HFFc6 (cell line): ENCODE measurements around the gene ZNF408. TPM values are rescaled to one million over a fixed set of nuclear protein-coding genes. Genes with fewer than 3 reads are reported as not detected.

Experiments used
- DNase-seq: peaks from one replicate; pipeline ENCODE4 v3.0.0-alpha.2; 2018
- H3K27ac Mint-ChIP-seq: 2 replicates; pipeline ENCODE4 v1.8.0; 2020; ENCODE audit warnings: mild to moderate bottlenecking, mixed read lengths
- H3K27me3 Mint-ChIP-seq: 2 replicates; pipeline ENCODE4 v1.8.0; 2021; ENCODE audit warnings: mild to moderate bottlenecking, moderate library complexity, mixed read lengths; ENCODE audit not compliant: insufficient read depth
- H3K36me3 Mint-ChIP-seq: 2 replicates; pipeline ENCODE4 v1.8.0; 2021; ENCODE audit warnings: low read depth, mixed read lengths
- H3K4me1 Mint-ChIP-seq: 2 replicates; pipeline ENCODE4 v1.8.0; 2020; ENCODE audit warnings: low read depth, mixed read lengths
- H3K4me3 Mint-ChIP-seq: 2 replicates; pipeline ENCODE4 v1.8.0; 2020; ENCODE audit warnings: mild to moderate bottlenecking, moderate library complexity, mixed read lengths
- H3K9me3 Mint-ChIP-seq: 2 replicates; pipeline ENCODE4 v1.8.0; 2020; ENCODE audit warnings: mild to moderate bottlenecking, mixed read lengths
- total RNA-seq, 6 experiments: library from RNA; stranded (reverse); fragmentation: NEBNext Ultra II Directional; extraction: Animal tissue kit (Norgen Biotek cat#: 25700); gene quantifications; 2 replicates in 1 of 6; 3 replicates in 5 of 6; pipeline ENCODE4 v1.2.3, GENCODE V29; 2021
- TF ChIP-seq, protein P1 (sequence below): fragments of 200-600 bp; sonication (generic); IDR thresholded peaks from 2 replicates; pipeline ENCODE4 v1.5.0; 2021; ENCODE audit warnings: antibody characterized with exemption, mild to moderate bottlenecking

ZNF408 gene
- total RNA-seq, 6 experiments from 2014 or later = 7.6 to 12.3 (median 9.0) TPM

DNA sequence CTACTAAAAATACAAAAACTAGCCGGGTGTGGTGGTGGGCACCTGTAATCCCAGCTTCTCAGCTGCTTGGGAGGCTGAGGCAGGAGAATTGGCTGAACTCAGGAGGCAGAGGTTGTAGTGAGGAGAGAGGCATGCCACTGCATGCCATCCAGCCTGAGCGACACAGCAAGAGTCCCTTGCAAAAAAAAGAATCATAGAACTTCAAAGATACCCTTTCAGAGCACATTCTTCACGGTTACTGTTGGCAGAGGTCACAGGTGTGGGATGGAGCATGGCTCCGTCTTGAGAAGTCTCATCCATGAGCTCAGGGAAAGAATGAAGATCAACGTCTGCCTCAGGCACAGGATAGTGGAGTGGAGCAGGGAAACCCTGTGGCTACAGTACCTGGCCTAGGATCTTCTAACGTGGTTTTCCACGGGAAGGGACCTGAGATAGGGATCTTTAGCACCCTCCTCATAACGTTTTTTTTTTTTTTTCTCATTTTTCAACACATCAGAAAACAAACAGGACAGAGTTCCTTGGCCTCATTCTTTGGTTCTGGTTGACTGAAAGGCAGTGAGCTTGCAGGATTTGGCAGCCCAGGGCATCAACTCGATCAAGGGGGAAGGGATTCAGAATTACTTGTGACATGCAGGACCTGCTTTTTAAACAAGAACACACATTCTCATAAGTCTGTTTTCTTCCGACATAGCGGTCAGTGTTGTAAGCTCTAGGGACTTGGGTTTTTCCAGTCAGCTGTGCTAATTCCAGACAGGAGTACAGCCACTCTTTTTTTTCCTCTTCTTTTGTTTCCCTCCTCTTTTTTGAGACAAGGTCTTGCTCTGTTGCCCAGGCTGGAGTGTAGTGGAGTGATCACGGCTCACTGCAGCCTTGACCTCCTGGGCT is 41.0 kb downstream of the ZNF408 start:
- H3K4me1 Mint-ChIP-seq = no peaks in the 10 kb centered on the region
- no peak overlapping the region for H3K27ac Mint-ChIP-seq
- TF ChIP-seq, protein P1, sequence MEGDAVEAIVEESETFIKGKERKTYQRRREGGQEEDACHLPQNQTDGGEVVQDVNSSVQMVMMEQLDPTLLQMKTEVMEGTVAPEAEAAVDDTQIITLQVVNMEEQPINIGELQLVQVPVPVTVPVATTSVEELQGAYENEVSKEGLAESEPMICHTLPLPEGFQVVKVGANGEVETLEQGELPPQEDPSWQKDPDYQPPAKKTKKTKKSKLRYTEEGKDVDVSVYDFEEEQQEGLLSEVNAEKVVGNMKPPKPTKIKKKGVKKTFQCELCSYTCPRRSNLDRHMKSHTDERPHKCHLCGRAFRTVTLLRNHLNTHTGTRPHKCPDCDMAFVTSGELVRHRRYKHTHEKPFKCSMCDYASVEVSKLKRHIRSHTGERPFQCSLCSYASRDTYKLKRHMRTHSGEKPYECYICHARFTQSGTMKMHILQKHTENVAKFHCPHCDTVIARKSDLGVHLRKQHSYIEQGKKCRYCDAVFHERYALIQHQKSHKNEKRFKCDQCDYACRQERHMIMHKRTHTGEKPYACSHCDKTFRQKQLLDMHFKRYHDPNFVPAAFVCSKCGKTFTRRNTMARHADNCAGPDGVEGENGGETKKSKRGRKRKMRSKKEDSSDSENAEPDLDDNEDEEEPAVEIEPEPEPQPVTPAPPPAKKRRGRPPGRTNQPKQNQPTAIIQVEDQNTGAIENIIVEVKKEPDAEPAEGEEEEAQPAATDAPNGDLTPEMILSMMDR = no peak
- DNase-seq = no peak
- H3K9me3 Mint-ChIP-seq = no peaks in the 10 kb centered on the region
- H3K4me3 Mint-ChIP-seq = no peak overlapping the region
- no peaks in the 10 kb centered on the region; the same call in none of the 2 replicates for H3K27me3 Mint-ChIP-seq
- peaks cover 54% of the 10 kb centered on the region for H3K36me3 Mint-ChIP-seq

DNA sequence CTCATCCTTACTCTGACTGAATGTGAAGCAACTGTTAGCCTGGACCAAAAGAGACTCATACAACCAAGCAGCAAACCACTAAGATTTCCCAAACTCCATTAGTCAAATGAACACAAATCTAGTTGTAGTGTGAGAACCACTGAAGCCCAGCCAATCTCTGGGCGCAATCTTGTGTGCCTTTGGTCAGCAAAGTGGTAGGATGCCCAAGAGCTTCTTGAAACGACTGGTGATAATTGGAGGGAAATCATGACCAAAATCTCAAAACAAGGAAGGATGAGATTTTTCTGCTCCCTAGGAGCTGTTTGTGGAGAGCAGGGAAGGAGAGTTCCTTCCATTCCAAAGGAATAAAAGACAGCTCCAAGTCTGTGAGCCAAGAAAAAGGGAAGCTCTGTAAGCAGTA is 42.2 kb downstream of the ZNF408 start:
- Mint-ChIP-seq H3K4me1 (no peaks in the 10 kb centered on the region), H3K27me3 (no peaks in the 10 kb centered on the region; the same call in none of the 2 replicates), H3K36me3 (peaks cover 62% of the 10 kb centered on the region), H3K9me3 (no peaks in the 10 kb centered on the region), H3K4me3 (no peak overlapping the region), H3K27ac (no peak overlapping the region)
- DNase-seq = no peak
- TF ChIP-seq, protein P1 = no peak

DNA sequence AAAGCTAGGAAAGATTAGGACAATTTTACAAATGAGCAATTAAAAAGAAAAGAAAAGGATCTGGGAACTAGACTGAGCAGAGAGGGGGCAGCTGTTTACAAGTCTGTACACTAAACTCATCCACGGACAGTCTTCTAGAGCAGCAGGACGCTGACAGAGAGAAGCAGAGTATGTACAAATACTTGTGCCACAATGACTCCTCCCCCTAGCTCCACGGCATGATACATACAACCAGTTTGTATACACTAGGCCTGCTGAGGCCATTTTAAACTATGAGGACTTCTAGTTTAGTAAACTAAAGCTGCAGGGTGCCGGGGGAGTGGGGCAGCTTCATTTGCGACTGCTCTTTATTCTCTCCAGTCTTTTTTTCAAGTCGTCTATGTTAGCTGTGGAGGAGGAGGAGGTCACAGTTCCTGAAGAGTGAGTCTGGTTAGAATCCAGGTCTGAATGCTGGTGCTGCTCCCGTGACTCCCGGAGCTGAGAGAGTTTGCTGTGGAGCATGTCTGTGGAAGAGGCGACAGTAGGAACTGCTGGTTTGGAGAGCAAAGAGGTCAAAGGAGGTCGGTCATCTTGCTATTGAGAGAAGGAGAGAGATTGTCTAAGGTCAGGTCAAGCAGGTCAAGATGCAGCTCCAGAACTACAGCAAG is 43.0 kb downstream of the ZNF408 start:
- DNase-seq = no peak
- H3K36me3 Mint-ChIP-seq = peaks cover 66% of the 10 kb centered on the region
- no peaks in the 10 kb centered on the region; the same call in none of the 2 replicates for H3K27me3 Mint-ChIP-seq
- no peak overlapping the region for H3K4me3 Mint-ChIP-seq
- TF ChIP-seq, protein P1 = no peak
- no peaks in the 10 kb centered on the region for H3K4me1 Mint-ChIP-seq
- no peak overlapping the region for H3K27ac Mint-ChIP-seq
- H3K9me3 Mint-ChIP-seq = no peaks in the 10 kb centered on the region

DNA sequence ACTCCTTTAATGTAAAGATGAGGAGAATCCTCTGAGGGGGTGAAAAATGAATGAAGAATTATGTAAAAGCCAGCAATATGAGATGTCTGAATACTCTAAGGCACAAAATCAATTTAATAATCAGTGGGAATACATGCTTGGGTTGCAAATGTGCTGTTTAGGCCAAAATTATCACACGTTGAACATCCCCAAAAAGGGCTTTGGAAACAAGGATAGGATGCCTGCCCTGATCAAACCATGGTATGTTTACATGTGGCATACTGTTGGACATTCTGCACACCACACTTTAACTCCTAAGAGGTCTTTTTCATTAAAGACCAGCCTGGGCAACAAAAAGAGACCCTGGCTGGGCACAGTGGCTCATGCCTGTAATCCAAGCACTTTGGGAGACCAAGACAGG is 44.5 kb downstream of the ZNF408 start:
- H3K9me3 Mint-ChIP-seq = no peaks in the 10 kb centered on the region
- DNase-seq = no peak
- H3K4me3 Mint-ChIP-seq = no peak overlapping the region
- no peaks in the 10 kb centered on the region; the same call in none of the 2 replicates for H3K27me3 Mint-ChIP-seq
- TF ChIP-seq, protein P1 = no peak
- no peaks in the 10 kb centered on the region for H3K4me1 Mint-ChIP-seq
- H3K36me3 Mint-ChIP-seq = peaks cover 65% of the 10 kb centered on the region
- H3K27ac Mint-ChIP-seq = no peak overlapping the region

DNA sequence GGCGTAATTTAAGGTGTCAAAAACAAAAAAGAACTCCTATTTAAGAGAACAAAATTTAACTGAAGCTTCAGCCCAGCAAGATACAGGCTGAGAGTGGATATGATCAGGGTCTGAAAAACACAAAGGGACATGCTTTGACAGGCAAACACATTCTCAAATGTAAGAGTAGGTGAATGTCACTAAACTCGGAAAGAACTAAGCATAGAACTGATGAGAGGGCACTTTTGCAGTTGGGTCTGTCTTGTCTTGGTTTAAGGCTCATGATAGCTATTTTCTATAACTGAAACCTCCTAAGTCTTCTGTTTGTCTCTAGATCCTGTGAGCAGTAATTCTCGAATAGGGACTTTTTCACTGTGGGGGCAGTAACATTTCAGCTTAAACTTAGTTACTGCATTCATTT is 45.2 kb downstream of the ZNF408 start:
- H3K36me3 Mint-ChIP-seq = peaks cover 69% of the 10 kb centered on the region
- H3K27ac Mint-ChIP-seq = no peak overlapping the region
- DNase-seq = no peak
- H3K9me3 Mint-ChIP-seq = no peaks in the 10 kb centered on the region
- TF ChIP-seq, protein P1 = no peak
- no peaks in the 10 kb centered on the region; the same call in none of the 2 replicates for H3K27me3 Mint-ChIP-seq
- no peak overlapping the region for H3K4me3 Mint-ChIP-seq
- H3K4me1 Mint-ChIP-seq = no peaks in the 10 kb centered on the region
